Bronchus fibroblast of lung (primary cell): ENCODE results near the gene PRUNE1. TPM values are rescaled to one million over a fixed set of nuclear protein-coding genes. Genes with fewer than 3 reads are reported as not detected.

Experiments
- total RNA-seq: library from RNA; depleted of rRNA; stranded (reverse); fragments of >200 nt; gene quantifications from 2 replicates; pipeline ENCODE4 v1.2.3, GENCODE V29; 2015

PRUNE1 gene, protein sequence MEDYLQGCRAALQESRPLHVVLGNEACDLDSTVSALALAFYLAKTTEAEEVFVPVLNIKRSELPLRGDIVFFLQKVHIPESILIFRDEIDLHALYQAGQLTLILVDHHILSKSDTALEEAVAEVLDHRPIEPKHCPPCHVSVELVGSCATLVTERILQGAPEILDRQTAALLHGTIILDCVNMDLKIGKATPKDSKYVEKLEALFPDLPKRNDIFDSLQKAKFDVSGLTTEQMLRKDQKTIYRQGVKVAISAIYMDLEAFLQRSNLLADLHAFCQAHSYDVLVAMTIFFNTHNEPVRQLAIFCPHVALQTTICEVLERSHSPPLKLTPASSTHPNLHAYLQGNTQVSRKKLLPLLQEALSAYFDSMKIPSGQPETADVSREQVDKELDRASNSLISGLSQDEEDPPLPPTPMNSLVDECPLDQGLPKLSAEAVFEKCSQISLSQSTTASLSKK
- total RNA-seq, result 8.2 and 8.4 TPM in 2 replicates

DNA sequence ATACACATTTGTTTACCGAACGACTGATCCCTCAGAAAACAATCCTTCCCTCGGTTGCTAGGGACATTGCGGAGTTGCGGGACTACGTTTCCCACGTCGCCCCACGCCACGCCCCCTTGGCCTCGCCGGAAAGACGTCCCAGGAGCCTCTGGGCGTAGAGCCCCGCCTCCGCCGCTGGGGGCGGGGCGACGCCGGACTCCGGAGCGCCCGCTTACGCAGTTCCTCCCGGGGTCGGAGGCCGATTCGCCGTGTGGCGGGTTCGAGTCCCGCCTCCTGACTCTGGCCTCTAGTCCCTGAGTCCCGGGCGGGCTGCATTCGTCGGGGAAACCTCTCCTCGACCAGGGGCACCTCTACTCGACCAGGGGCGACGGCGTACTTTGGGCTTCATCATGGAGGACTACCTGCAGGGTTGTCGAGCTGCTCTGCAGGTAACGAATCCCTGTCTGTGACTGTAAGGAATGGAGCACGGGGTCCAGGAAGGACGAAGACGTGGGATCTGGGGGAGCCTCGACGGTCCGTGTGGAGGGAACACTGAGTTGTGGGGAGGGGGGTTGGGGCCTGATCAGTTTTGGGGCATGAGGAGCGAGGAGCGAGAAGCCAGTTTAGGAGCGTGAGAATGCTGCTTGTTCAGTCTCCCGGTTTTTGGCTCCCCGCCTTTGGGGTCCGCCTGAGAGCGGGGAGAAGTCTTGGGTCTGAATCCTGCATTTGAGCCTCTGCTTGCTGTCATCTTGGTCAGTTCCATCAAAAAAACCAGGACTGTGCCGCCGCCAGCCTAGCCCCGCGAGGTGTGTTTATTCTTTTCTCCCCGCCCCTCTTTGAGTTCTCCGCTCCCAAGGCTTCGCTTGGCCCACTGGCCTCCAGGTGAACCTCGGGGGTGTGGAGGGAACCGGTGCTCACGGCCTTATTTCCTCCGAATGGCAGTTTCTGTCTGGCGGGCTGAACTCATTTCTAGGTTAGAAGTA lies at the start of gene PRUNE1:
Gene PRUNE1 (plus strand): TSS at position 206 of the 962 bp plus-strand sequence. CDS start 184 bp downstream, at position 390.

DNA sequence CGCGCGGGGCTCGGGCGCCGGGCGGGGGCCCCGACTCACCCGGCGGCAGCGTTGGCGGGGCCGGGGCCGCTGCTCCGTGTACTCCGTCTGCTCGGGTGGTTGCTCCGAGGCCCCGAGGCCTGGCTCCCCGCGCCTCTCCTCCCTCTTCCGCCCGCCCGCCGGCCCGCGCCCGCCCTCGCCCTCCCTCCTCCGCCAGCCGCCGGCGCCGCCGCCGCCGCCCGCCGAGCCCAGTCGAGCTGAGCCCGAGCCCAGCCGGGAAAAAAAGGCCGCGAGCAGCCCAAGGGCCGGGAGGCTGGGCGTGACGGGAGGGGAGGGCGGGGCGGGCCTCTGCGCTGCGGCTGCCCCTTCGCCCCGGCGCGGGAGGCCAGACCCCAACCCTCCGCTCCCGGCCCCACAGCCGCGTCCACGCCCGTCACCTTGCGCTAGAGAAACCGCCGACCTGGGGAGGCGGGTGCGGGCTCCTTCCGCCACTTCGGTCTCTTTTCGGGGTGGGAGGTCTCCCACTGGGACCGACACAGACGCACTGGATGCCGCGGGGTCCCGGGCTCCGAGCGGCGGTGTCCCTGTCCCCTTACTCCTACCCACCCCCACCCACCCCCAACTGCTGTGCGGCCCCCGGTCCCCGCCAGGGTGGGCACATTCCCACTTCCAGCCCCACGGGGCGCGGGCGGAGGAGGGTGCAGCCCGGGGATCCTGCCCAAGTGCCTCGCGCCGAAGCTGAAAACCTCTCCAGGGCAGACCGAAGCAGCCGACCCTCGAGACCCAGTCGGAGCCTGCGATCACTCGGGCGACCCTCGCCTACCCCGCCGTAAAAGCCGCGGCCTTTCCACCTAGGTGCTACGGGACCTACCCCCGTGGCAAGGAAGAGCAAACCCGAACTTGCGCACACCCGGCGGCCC lies 33.4 kb upstream of the PRUNE1 start, which contains the start of gene CERS2:
Gene CERS2 (minus strand): TSS at position 256 of the 899 bp plus-strand sequence. CDS start 5,745 bp downstream, outside the sequence.

DNA sequence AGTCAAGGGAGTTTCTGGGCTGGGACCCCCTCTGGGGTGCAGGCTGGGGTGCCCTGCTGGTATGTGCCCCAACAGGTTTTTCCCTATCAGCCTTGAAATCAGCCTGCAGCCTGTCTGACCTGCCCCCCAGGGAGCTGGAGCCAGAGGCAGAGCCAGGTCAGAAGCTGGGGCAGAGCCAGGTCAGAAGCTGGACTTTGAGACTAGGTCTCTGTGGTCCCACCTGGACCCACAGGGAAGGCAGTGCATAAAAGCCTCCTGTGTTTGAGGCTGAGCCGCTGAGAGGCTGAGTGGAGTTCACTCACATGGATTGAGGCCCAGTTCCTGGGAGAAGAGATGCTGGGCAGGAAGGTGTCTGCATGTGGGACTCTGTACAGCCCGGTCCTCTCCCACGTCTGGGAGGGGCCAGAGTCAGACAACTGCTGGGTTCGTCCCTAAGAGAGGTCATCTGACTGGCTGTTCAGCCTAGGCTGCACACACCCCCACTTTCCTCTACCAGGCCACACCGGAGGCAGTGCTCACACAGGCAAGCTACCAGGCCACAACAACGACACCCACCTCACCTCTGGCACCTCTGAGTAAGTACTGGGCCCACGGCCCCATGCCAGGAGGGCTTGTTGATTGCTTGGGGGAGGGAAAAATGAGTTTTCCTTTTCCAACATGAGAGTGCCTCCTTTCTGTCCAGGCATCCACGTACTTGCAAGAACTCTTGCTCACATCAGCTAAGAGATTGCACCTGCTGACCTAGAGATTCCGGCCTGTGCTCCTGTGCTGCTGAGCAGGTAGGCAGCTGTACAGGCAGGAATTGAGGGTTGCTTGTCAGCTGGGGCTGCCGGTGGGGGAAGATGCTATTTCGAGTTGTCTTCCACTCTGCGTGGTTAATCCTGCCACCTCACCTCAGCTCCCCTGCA lies 26.2 kb upstream of the PRUNE1 start, which contains the start of gene ANXA9:
Gene ANXA9 (plus strand): TSS at position 488 of the 908 bp plus-strand sequence. CDS start 814 bp downstream, outside the sequence.

DNA sequence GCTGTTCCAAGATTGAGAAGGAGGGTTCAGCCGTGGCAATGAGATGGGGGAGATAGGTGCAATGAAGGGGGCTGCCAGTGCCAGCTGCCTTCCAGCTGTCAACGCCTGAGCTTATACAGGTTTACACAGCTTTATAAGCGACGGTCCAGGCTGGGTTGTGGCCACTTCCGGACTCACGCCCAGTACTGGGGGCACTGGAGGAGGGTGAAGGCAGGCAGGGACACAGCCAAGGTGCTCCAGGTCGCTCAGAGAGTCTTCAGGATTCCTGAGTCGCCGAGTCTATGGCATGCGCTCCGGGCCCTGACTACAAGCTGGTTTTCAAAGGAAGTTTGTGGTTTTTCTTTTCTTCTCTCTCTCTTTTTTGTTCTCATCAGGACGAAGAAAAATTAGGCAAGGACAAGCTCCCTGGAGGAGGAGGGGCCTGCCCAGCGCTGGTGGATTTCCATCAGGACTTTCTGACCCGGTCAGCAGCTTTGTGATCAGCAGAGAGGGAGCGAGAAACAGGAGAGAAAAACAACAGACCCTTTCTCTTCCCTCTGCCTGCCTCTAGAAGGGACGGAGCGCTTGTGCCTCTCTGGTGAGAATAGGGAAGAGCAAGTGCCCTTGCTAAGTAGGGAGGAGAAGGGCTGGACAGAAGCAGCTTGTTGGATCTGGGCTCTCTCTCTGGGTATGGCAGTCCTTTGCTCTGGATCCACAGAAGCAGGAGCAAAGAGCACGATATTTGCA lies 1.8 kb upstream of the PRUNE1 start, which contains the start of gene MINDY1:
Gene MINDY1 (minus strand): TSS at position 576 of the 726 bp plus-strand sequence. CDS start 4,285 bp downstream, outside the sequence.

DNA sequence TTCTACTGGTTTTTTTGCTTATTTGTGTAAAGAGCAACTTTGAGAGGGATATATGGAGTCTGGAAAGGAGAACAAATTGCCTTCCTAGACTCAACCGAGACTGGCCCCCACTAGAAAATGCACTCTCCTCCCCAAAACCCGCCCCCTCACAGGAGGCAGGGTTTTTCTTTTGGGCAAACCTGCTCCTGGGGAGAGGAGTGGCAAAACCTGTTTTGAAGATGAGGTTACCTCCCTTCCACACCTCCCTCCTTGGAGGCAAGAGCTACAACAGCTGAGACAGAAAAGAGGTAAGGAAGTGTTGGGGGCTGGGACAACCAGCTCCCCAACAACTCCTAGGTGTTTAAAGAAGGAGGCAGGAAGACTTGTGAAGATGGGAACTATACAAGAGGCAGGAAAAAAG lies 28.1 kb downstream of the PRUNE1 start, which contains the start of gene BNIPL:
Gene BNIPL (plus strand): TSS at position 231 of the 400 bp plus-strand sequence. CDS start 140 bp downstream, at position 371.

DNA sequence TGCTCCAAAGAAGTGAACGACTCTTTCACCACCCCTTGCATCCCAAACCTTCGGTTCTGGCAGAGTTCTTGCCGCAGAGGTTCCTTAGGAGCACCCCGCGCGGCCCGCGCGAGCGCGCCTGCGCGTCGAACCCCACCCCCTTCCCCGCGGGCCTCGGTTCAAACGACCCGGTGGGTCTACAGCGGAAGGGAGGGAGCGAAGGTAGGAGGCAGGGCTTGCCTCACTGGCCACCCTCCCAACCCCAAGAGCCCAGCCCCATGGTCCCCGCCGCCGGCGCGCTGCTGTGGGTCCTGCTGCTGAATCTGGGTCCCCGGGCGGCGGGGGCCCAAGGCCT lies 39.3 kb downstream of the PRUNE1 start, which contains the start of gene C1orf56:
Gene C1orf56 (plus strand): TSS at position 161 of the 334 bp plus-strand sequence. CDS start 97 bp downstream, at position 258.

DNA sequence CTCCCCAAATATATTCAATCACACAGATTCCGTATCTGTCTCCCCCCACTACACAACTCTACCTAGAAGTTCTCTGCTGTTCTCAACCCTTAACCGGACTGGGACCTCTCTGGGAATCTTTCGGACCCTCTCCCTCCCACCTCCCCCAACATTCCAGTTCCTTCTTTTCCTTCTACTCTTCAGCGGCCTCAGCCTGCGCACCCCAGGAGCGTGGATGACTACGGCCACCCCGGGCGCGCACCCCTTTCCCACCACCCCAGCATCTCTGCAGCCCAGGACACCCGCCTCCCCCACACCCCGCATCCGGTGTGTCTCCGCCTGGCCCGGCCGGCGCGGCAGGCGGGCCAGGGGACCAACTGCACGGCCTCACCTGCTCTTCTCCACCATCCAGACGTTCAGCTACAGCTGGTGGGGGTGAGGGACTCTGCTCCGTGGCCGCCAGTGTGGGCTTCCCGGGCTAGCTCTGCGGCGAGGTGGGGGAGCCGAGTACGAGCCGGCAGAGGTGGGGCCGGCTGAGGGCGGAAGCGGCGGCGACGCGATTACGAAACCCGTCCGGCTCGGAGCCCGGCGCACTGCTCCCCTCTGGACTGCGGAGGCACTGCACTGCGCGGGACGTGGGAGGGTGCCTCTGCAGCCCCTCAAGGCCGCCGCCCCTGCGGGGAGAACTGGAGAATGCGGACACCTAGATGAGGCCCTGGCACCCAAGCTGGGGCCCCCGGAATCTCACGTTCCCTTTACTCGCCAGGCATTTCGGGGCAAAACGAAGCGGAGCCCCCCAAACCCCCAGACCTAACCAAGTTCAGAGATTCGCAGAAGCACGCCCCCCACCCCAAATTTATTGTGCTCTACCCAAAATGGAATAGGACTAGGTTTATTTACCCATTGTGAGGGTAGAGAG lies 51.1 kb downstream of the PRUNE1 start, which contains the start of gene CDC42SE1:
Gene CDC42SE1 (minus strand): TSS at position 514 of the 898 bp plus-strand sequence. CDS start 3,892 bp downstream, outside the sequence.

DNA sequence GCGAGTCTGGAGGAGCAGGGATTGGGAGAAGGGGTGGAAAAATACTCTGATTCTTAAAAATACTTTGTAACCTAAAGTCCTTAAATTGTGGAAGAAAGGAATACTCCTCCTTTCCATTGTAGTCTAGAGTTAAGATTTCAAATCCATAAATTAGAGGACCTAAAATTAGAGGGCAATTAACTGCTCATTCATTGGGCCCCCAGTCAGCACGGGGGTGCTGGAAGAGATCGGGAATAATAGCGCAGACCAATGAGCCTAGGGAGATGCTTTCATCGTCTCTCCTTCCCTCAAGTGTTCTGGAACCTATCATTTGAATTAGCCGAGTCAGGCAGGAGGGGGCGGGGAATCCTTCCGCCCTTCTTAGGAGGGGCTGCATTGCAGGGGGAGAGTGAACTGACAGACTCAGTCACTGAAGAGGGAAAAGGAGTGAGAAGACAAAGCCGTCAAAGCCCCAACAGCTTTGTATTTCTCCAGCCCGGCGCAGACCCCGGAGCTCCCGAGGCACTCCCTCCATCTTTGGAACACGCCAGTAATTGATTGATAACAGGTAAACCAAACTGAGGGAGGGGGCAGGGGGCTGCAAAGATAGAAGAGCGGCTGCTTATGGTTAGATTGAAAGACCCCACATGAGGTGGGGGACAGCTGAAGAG lies 51.9 kb downstream of the PRUNE1 start, which contains the start of gene MLLT11:
Gene MLLT11 (plus strand): TSS at position 391 of the 650 bp plus-strand sequence. CDS start 6,828 bp downstream, outside the sequence.

DNA sequence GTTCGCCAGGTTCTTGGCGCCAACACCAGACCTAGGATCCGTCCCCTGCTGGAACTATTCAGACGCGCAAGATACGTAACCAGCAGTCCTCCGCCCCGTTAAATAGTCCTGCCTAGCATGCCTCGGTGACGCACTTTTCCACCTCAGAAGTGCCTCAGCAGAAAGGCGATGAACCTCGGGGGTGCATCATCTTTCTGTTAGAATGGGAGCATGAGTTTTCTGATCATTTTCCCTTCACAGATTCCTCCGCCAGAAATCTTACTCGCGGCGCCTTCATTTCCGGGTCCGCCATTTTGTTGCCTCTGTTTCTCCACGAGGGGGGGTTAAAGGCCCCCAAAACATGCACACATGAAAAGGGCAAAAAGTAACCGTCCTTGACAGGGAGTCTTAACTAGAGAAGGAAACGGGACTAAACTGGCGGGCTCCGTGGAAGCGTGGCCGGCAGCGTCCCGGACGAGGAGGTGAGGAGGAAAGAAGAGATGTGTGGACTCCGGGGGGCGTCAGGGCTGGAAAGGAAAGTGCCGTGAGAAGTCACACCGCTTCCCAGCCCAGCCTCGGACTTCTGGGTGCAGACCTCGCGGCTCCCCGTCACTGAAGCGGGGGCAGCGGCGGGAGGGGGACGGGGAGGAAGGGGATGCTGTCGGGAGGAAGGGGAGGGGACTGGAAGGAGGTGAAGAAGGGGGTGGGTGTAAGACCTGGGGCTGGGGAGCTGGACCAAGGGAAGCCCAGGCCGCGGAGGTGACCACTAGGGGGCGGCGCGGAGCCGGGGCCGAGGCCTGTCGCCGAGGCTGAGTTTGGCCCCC lies 62.4 kb downstream of the PRUNE1 start, which contains the start of gene GABPB2:
Gene GABPB2 (plus strand): TSS at position 288 of the 803 bp plus-strand sequence. CDS start 17,429 bp downstream, outside the sequence.

Other genes starting within 250 kb of the PRUNE1 start
- gene CTSS, start 242.7 kb upstream of the PRUNE1 start, total RNA-seq, result 0.15 and 0.17 TPM in 2 replicates
- 49.1 and 50.4 TPM in 2 replicates for gene CTSK, start 200.2 kb upstream of the PRUNE1 start, total RNA-seq
- gene ARNT, start 131.8 kb upstream of the PRUNE1 start, total RNA-seq, result 19.6 and 26.6 TPM in 2 replicates
- gene CTXND2, start 121.3 kb upstream of the PRUNE1 start, total RNA-seq, result 0.15 TPM in 1 of 2 replicates, not detected in the other
- gene SETDB1, start 82.1 kb upstream of the PRUNE1 start, total RNA-seq, result 18.8 and 21.0 TPM in 2 replicates
- 113 and 125 TPM in 2 replicates for gene CERS2, start 33.6 kb upstream of the PRUNE1 start, total RNA-seq
- 0.17 and 0.30 TPM in 2 replicates for gene ANXA9, start 26.2 kb upstream of the PRUNE1 start, total RNA-seq
- gene MINDY1, start 1.5 kb upstream of the PRUNE1 start, total RNA-seq, result 8.8 and 9.8 TPM in 2 replicates
- gene BNIPL, start 28.1 kb downstream of the PRUNE1 start, total RNA-seq, result under 0.01 and 0.17 TPM in 2 replicates
- 3.0 and 3.4 TPM in 2 replicates for gene C1orf56, start 39.3 kb downstream of the PRUNE1 start, total RNA-seq
- 27.6 and 28.7 TPM in 2 replicates for gene CDC42SE1, start 51.2 kb downstream of the PRUNE1 start, total RNA-seq
- gene MLLT11, start 51.9 kb downstream of the PRUNE1 start, total RNA-seq, result 5.8 and 6.4 TPM in 2 replicates
- 5.5 and 6.1 TPM in 2 replicates for gene GABPB2, start 62.3 kb downstream of the PRUNE1 start, total RNA-seq
- 2.0 and 2.1 TPM in 2 replicates for gene SEMA6C, start 138.2 kb downstream of the PRUNE1 start, total RNA-seq
- not detected in 2 replicates for gene TNFAIP8L2, start 148.2 kb downstream of the PRUNE1 start, total RNA-seq
- gene LYSMD1, start 157.5 kb downstream of the PRUNE1 start, total RNA-seq, result 7.0 and 8.2 TPM in 2 replicates
- 38.7 and 44.0 TPM in 2 replicates for gene SCNM1, start 157.7 kb downstream of the PRUNE1 start, total RNA-seq
- gene TMOD4, start 167.5 kb downstream of the PRUNE1 start, total RNA-seq, result 0.45 and 0.50 TPM in 2 replicates
- gene VPS72, start 181.7 kb downstream of the PRUNE1 start, total RNA-seq, result 56.6 and 58.2 TPM in 2 replicates
- 43.7 and 46.7 TPM in 2 replicates for gene PIP5K1A, start 190.1 kb downstream of the PRUNE1 start, total RNA-seq
- gene PSMD4, start 246.3 kb downstream of the PRUNE1 start, total RNA-seq, result 180 and 182 TPM in 2 replicates